Amniotic stem cell (primary cell): Measurements from ENCODE around the gene PLA2R1.

Experiments
- DNase-seq: peaks from one replicate; lab custom pipeline; 2025; lab: John Stamatoyannopoulos, UW

The PLA2R1 gene

DNA sequence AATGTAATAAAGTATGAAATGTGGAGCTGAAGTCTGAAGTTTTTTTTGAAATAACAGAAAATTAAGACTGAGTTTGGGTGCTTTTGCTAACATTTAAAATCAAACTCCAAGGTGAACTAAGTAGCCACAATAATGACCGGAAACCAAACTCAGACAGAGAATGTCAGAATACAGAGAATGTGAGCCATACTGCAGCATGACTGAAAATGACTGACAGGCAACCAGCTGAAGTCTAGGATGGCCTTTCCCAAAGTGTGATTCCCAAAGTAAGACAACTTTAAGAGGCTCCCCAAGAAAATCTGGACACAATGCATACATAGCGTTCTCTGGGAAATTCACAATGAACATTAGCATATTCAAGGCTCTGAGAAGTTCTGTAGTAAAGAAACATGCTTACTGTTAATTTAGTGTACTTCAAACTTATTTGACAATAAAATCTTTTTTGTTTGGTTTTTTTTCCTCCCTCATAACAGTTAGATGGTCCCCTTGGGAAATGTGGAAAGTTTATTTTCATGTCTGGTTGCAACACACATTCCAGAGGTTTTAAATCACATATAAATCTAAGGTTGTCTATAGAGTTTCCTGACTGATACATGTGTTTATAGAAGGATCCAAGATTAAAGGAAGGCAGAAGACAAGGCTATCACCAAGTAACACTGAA, 28.6 kb downstream of the PLA2R1 start:
- DNase-seq: no peak

DNA sequence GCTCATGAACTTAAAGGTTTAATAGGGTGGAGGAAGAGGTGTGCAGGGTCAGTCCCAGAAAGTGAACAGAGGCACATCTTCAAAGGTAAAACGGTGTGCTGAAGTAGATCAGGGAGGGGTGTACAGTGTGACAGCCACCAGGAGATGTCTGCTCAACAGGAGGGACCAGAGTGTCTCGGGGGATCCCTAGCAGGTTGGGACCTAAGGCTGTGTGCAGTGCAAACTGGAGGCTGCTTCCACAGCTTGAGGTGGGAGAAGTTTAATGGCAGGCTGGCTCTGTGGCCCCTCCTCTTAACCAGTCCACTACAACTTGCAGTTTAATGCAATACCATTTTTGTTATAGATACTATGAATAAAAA, 33.2 kb downstream of the PLA2R1 start:
- no peak for DNase-seq

DNA sequence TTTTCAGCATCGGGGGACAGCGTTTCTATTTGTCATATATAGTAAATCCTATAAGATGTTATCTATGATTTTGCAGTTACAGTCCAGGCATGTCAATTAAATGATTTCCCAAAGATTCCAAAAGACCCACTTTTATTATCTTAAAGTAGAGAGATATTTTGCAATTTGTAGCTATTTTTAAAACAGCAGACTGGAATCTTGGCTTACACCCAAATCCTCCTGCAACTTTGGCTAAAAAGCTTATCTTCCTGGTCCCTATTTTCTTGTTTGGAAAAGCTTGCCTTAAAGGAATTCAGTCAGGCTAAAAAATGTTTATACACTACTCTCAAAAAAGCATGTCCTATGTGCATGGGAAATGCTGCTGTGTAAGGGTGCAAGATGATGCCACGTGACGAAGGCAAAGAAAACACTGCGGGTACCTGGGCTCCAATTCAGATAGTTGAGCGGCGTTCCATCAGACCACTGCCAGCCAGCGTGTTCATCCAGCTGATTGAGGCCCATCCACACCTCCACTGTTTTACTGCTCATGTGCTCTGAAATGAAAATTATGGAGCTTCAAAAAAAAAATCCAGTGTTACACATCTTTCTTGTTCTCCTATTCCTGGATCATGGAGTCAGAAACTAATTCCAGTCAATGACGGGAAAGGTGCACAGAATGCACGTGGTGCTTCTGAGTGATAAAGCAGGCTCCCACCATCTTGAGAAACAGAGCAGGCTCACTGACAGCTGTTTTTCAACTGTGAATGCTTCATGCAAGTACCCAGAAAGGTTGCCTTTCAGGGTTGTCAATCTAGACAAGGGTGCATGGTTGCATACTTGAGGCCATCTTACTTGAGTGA, 33.8 kb downstream of the PLA2R1 start:
- DNase-seq: no peak

DNA sequence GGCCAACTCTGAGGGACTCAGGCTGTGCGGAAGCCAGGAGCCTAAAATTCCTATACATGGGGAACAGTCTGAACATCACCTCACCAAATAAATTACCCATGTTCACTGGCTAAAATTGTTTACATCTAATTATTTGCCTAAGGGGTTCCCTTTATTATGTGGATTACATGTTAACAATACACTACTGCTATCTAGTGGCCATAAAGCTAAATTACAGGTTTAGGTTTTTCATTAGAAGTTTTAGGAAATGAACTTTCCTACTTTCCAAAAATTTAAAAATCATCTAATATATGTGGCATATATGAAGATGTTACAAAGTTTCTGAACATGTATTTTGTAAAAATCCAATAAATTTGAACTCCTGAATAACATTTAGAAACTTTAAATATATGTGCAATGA, 40.3 kb downstream of the PLA2R1 start:
- DNase-seq: no peak

DNA sequence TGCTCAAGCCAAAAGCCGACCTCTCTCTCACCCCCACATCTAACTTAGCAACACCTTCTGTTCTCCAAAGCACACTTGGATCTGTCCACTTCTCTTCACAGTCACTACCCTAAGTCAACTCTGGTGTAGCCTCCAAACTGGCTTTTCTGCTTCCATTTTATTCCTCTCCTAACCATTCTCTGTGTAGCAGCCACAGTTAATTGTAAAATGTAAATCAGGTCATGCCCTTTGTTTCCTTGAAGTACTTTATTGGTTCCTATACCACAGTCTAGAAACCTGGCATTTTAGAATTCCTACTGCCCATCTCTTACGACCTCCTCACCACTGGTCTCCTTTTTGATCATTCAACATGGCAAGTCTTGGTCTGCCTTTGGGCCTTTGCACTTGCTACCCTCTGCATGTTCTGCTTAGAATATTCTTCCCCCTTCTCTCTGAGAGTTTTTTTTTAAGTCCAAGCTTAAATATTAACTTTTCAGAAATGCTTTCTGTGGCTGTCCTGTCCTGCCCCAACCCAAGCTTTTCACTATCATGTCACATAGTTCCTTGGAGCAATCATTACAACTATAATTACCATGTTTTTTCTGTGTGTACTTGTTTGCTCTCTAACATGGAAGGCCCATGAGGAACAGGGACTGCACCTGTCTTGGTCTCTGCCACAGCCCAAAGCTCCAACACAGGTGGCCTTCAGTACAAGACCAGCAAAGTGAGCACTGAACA, 42.9 kb downstream of the PLA2R1 start:
- no peak for DNase-seq

DNA sequence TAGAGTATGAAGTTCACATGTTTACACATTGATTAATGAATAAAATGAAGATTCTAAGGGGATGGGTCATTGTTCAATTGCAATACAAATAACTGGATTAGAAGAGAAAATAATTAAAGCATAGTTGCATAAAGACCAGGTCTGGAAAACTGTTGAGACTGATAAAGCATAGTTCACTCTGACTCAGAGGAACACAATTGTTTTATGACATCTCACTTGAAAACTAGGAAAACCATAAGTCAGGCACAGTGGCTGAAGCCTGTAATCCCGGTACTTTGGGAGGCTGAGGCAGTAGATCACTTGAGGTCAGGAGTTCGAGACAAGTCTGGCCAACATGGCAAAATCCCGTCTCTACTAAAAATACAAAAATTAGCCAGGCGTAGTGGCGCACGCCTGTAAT, 46.7 kb downstream of the PLA2R1 start:
- no peak for DNase-seq

DNA sequence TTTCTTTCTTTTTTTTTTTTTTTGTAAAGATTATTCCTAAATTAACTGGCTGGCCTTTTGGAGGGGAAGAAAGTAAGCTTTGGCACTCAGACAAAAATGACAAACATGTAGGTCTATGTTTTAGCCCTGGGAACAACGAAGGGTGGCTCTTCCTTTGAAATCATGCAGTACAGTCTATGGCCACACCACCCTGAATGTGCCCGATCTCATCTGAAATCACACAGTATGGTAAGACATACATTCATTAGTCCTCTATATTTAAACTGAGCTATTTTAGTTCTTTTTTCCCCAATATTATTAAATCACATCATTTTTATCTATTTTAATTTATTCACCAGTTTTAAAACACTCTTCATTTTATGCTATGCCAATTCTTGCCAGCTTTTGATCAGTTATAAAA, 48.2 kb downstream of the PLA2R1 start:
- DNase-seq: no peak

DNA sequence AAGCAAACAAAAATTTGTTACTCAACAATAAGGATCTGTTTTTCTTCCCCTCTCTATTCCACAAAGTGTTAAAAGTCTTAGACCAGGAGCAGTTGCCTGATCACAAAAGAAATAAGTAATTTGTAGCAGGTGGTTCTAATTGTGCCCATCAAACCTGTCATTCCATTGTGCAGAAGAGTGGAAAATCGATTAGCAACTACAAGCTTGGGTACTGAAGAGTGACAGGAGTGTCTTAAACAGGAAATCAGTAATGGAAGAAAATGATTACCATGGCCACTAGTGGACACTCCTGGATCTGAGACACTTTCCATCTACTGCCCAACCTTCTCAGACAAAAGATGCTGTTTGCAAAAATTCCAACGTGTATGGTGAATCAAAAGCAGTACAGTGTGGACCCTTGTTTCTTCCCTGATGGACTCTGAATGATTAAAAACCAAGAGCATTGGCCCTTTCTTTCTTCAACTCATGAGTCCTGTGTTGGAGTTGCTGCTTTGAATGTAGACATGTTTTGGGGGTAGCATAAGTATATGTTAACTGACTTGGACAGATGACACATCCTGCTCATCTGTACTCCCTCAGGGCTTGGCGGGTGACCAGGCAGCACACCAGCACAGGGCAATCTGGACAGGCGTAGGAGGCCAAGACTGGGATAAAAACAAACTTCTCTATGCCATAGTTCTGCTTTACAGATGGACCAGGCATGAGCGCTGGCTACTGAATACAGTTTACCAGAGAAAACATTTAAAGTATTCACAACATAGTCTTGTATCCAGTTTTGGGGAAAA, 51.9 kb downstream of the PLA2R1 start:
- peak; percentile 2 for DNase-seq

DNA sequence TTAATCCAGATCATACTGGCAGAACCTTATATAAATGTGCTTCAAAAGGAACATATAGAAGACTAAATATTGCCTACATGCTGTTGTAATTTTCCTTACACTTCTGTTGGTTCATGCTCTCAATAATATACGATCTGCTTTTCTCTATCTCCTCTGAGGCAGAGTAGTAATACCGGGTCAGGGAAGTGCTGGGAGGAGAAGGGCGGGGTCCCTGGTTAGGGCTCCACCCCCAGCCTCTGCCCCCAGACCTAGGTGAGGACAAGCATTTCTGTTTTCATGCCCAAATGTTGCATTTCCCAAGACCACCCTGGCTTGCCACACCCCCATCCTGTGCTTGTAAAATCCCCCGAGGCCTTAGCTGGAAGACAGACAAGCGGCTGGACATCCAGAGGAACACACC, 55.3 kb downstream of the PLA2R1 start:
- DNase-seq: no peak

DNA sequence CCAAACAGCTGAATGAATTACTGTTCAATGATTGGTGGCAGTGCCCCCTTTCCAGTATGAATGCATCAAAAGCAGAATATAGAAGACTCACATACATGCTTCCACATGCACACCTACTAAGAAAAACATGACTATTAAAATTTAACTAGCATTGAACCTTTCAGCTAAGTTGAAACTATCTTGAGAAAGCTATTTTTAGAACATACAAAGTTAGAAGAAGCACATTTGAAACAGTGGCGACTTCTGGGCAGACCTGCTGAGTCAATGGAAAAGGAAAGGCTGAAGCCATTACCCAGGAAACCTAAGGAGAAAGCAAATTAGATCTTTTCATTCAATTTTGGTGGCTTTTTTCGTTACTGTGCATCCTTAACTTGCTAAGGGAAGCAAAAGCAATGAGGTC, 55.9 kb downstream of the PLA2R1 start:
- DNase-seq: no peak

DNA sequence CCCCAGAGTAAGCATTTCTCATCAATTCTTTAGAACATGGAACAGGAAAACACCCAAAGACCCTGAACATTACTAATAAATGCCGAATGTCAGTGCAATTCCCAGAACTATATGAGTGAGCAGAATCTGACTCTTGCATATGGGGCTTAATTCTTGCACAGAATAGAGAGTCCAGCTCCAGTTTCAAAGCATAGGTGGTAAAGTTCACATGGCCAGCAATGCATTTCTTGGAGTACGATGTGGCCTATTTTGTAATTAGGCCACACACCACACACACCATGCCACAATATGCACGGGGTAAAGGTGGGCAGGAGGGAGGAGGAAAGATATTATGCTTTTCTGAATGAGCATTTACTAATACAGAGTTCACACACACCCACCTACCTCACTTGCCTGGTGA, 56.5 kb downstream of the PLA2R1 start:
- no peak for DNase-seq

DNA sequence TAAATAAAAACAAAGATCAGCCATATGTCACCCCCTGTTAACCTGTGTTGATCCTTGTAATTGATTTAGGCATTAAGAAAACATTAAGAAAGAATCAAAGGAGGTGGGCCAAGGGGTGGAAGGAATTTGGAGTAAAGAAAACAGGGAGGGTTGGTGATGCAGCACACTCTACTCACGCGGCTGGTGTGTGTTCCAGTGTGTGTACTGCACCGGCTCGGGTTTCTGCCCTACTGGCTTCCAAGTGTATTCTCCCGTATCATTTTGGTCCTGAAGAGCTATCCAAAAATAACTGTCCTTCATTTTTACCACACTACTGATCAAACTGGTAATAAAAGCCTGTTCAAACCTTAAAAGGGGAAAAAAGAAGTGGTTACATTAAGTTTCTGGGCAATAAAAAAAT, 56.9 kb downstream of the PLA2R1 start:
- DNase-seq: no peak

DNA sequence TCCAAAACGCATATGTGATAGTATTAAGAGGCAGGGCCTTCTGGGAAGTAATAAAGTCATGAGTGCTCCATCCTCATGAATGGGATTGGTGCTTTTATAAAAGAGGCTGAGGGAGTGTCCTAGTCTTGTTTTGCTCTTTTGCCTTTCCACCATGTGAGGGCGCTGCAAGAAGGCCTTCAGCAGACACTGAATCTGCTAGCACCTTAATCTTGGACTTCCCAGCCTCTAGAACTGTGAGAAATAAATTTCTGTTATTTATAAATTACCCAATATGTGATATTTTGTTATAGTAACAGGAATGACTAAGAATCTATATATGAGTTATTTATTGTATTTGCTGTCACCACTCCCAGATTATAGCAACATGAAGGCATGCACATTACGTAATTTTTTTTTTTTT, 63.5 kb downstream of the PLA2R1 start:
- DNase-seq: no peak

DNA sequence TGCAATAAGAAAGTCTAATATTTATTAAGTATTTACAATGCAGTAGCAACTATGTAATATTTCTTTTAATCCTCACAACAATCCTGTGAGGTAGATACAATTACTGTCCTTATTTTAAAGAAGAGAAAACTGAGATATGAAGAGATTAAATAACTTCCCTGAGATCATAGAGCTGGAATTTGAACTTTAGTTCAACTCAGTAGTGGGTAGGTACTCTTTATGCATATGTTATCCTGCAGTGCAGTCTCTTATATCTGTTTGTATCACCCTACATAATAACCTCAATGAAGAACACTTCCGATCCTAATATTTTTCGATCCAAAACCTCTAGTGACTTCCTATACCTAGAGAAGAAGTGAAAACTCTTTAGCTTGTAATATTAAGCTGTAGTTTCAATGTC, 64.2 kb downstream of the PLA2R1 start:
- no peak for DNase-seq

DNA sequence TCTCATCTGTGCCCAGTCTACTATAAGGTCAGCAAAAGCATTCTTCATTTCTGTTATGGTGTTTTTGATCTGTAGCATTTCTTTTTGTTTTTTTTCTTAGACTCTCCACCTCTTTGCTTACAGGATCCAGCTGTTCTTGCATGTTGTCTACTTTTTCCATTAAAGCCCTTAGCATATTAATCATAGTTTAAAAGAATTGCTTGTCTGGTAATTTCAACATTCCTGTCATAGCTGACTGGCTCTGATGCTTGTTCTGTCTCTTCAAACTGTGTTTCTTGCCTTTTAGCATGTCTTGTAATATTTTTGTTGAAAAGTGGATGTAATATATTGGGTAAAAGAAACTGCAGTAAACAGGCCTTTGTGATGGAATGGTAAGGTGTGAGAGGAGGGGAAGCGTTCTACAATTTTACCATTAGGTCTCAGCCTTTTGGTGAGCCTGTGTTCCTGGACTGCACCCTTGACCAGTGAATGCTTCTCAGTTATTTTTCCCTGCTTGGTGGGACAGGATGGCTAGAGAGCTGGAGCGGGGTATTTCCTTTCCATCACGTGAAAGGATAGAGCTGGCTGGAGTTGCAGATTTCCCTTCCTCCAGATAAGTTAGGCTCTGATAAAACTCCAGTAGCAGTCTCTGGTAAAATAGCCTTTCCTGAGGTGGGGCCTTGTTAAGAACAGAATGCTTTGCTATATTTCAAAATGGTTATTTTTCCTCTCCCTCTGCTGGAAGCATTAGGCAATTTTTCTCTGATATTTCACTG, 65.4 kb downstream of the PLA2R1 start:
- peak; percentile 6 for DNase-seq

DNA sequence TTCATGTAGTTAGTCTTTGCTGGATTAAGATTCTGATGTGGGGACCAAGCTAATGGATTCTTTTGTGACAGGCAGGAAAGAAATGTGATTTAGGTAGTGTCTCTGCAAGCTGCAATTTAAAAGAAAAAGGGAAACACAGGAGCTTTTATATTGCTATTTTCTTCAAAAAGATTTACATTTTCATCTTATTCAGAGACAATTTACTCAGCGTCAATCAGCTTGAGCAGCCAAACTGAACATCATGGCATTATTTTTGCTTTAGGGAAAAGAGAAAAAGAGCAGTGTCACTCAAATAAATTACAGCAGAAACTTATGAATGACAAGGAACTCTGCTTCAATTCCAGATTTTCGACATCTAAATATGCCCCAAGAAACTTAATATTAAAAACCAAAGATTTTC, 67.4 kb downstream of the PLA2R1 start:
- DNase-seq: no peak

DNA sequence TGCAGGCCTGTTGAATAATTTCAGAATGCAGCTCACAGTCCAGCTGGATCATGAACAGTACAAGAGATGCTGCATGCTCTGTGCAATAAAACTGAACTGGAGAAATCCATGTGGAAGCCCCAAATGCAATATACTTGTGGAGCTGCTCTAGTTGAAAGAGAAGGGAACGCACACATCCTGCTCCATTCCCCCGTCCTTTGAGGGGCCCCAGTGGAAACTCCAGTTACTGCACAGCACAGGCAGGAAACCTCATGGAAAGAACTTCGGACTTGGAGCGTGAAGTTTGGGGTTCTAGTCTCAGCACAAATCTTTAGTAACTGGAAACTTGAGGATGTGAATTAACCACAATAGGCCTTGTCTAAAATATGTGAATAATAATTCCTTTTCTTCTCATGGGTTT, 73.2 kb downstream of the PLA2R1 start:
- DNase-seq: no peak

DNA sequence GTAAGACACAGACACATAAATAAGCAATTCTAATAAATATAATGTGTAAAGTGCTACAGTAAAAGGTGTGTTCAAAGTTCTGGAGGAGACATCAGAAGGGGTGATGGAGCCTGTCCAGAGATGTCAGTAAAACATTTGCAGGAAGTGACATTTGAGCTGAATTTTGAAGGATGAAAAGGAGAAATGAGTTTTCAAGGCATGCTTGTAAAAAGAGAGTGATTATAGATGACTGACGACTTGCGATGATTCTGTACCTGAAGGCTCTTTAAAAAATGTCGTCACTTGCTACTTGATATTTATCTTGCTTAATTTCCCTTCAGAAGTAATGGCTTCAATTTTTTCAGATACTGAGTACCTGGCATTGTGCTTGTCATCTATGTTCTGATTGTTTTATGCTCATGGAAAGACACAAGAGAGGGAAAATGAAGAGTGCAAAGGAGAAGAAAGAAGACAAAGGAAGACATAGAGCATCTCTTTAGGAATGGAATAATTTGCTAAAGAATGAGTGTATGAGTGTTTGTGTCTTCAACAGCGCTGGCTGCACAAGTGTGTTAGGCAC, 73.9 kb downstream of the PLA2R1 start:
- DNase-seq: no peak

DNA sequence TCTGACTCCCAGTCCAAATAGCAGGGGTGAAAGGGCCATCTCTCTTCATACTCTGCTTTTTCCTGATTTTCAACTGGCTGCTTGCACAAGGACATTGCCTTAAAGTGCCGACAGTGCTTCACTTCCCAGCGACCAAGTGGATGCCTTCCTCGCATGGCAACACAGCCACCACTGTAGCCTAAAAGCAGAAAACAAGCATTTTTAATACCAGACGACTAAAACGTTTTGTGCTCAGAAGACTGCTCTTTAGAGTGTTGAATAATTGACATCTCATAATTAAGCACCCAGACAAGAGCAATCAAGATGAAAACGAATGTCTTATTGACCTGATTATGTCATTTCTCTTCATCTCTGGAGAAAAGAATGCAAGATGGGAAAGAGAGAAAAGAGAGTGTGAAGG, 75.2 kb downstream of the PLA2R1 start:
- no peak for DNase-seq

DNA sequence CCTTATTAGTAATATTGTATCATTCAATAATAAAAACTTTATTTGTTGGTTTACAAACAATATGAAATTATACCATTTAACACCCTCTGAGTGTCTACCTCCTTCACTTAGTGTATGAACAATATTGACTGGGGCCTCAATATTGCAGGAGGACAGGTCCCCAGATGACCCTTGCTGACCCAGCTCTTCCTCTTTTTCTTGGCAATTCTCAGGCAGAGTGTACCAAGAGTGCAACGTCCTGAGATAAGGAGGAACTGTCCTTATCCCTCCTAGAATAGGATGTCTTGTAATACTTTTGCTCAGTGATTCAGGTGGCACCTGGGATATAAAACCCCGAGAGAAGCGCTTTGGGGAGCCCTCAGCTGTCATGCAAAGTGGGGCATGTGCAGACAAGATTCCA, 76.8 kb downstream of the PLA2R1 start:
- DNase-seq: no peak

DNA sequence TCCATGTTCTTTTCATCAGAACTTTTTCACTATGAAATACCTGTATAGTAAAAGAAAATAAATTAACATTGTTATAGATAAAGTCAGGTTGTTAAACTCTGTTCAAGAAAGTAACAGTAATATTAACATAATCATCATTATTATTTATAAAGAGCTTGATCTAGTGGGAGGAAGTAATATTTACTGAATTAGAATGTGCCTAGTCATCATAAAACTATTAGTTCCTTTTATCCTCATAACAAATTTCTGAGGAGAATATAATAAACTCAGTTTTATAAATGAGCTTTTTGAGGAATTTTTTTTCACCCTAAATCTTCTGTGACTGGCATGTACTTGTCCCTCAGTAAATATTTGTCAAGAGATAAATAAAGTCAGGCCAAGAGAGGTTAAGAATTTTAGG, 78.4 kb downstream of the PLA2R1 start:
- no peak for DNase-seq
